Vagina (tissue), 2 donors: ENCODE measurements around the gene ZBTB38. TPM values are rescaled to one million over a fixed set of nuclear protein-coding genes. Genes with fewer than 3 reads are reported as not detected.

Source experiments
- DNase-seq, 2 donors: peaks; one replicate each; pipeline ENCODE4 v3.0.0-alpha.2; 2017; ENCODE audit errors: extremely low spot score in 2 of 2
- H3K27ac ChIP-seq: fragments of 200-600 bp; sonication (generic); one replicate; pipeline ENCODE4 v1.5.1; 2019
- H3K27me3 ChIP-seq: fragments of 200-600 bp; sonication (generic); one replicate; pipeline ENCODE4 v1.5.1; 2019
- H3K36me3 ChIP-seq, 2 donors: fragments of 200-600 bp; sonication (generic); one replicate each; pipeline ENCODE4 v1.5.1; 2017 to 2019
- H3K4me1 ChIP-seq: fragments of 200-600 bp; sonication (generic); one replicate; pipeline ENCODE4 v1.5.1; 2019
- H3K4me3 ChIP-seq, 2 donors: fragments of 200-600 bp; sonication (generic); 1 replicate in 1 of 2; 2 replicates in 1 of 2; pipeline ENCODE4 v1.5.1; 2016 to 2019
- H3K9me3 ChIP-seq: fragments of 200-600 bp; sonication (generic); one replicate; pipeline ENCODE4 v1.5.1; 2019
- POLR2A ChIP-seq, 2 donors: fragments of 450-650 bp; IDR thresholded peaks; one replicate each; pipeline ENCODE4 v1.6.1; 2017; ENCODE audit warnings: antibody characterized with exemption in 2 of 2, mild to moderate bottlenecking in 2 of 2, moderate library complexity in 2 of 2
- POLR2AphosphoS5 ChIP-seq, 2 donors: sonication (generic); formaldehyde crosslinking; IDR thresholded peaks; one replicate each; pipeline ENCODE4 v1.9.0; 2017; ENCODE audit warnings: antibody characterized with exemption in 2 of 2, mild to moderate bottlenecking in 2 of 2, low read depth in 1 of 2; ENCODE audit not compliant: insufficient read depth in 1 of 2
- intact Hi-C: fragments of 100-400 bp; cut with DNase I; formaldehyde crosslinking; loops from one replicate; pipeline ENCODE4 v1.15.1; 2023
- total RNA-seq: library from RNA; depleted of rRNA; stranded (reverse); fragments of >200 nt; gene quantifications from one replicate; pipeline ENCODE4 v1.2.3, GENCODE V29; 2016
- TF ChIP-seq, protein P1 (sequence below), 3 experiments: fragments of 450-650 bp in 2 of 3; fragments of 200-600 bp in 1 of 3; sonication (generic) in 1 of 3; IDR thresholded peaks; one replicate each; pipeline ENCODE4 v1.5.1; 2017 to 2019; ENCODE audit warnings: antibody characterized with exemption in 3 of 3, mild to moderate bottlenecking in 2 of 3, moderate library complexity in 2 of 3

The ZBTB38 gene
- total RNA-seq, 1 donor from 2014 or later, result 88.6 TPM

DNA sequence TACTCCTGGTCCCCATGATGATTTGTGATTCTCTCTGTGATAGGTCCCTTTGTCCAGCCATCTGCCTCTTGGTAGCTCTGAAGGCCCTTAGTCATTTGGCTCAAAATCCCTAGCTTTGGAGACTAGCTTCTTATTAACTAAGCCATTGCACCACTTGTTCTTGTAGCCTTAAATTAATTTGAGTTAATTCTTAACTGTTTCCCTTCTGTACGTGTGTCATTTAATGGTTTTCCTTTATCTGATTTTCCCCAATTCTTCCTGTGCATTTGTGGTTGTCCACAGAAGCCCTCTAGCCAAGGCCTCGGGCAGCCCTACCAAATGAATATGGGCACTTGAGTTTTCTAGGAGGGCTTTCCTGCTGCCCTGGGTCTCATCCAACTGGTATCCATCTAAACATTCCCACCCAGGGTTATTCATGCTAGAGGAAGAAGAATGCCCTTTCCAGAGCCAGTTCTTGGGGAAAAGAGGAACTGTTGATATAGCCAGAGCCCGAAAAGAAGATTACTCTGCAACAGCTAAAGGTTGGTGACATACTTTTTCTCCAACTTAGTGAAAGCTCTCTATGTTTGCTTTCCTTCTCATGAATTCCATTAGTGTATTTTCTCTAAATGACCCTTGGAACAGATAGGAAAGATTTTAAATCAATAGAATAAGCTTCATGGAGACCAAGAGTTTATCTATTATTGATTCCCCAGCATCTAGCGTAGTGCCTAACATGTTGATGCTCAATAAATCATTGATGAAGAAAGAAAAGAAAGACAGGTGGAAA lies 44.2 kb upstream of the ZBTB38 start:
- Histone ChIP-seq H3K27ac (no peak overlapping the region), H3K9me3 (no peaks in the 10 kb centered on the region), H3K4me1 (no peaks in the 10 kb centered on the region), H3K4me3 (no peak overlapping the region), H3K36me3 (no peaks in the 10 kb centered on the region), H3K27me3 (no peaks in the 10 kb centered on the region)
- TF ChIP-seq, protein P1, sequence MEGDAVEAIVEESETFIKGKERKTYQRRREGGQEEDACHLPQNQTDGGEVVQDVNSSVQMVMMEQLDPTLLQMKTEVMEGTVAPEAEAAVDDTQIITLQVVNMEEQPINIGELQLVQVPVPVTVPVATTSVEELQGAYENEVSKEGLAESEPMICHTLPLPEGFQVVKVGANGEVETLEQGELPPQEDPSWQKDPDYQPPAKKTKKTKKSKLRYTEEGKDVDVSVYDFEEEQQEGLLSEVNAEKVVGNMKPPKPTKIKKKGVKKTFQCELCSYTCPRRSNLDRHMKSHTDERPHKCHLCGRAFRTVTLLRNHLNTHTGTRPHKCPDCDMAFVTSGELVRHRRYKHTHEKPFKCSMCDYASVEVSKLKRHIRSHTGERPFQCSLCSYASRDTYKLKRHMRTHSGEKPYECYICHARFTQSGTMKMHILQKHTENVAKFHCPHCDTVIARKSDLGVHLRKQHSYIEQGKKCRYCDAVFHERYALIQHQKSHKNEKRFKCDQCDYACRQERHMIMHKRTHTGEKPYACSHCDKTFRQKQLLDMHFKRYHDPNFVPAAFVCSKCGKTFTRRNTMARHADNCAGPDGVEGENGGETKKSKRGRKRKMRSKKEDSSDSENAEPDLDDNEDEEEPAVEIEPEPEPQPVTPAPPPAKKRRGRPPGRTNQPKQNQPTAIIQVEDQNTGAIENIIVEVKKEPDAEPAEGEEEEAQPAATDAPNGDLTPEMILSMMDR (IDR thresholded peaks at IDR 0.05), result no peak
- TF ChIP-seq POLR2A (IDR thresholded peaks at IDR 0.05) (no peak), POLR2AphosphoS5 (IDR thresholded peaks at IDR 0.05; ENCODE audit: insufficient read depth in 1 of 2, low read depth in 1 of 2) (no peak)
- intact Hi-C loops, result no loop called here
- DNase-seq, result no peak

DNA sequence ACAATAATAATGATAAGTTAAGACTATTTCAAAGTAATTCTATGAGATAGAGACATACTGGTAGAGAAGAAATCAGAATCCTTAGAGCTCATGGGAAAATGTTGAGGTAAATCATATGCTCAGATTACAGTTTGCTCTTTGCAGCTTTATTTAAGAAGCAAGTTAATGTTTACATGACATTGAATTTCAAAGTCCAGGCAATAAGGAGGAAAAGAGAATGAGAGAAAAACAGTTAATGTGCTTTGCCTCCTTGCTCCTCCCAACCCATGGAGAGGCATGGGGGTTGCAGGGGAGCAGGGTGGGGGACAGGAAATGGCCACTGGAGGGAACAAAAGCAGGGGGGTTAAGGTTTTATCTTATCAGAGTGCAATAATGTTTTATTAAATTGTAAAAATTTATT lies 42.2 kb upstream of the ZBTB38 start:
- TF ChIP-seq POLR2A (IDR thresholded peaks at IDR 0.05), result no peak
- H3K36me3 ChIP-seq, result no peaks in the 10 kb centered on the region
- no peak overlapping the region for H3K27ac ChIP-seq
- DNase-seq, result no peak
- H3K9me3 ChIP-seq, result no peaks in the 10 kb centered on the region
- intact Hi-C loops, result no loop called here
- H3K27me3 ChIP-seq, result no peaks in the 10 kb centered on the region
- H3K4me3 ChIP-seq, result no peak overlapping the region
- no peaks in the 10 kb centered on the region for H3K4me1 ChIP-seq

DNA sequence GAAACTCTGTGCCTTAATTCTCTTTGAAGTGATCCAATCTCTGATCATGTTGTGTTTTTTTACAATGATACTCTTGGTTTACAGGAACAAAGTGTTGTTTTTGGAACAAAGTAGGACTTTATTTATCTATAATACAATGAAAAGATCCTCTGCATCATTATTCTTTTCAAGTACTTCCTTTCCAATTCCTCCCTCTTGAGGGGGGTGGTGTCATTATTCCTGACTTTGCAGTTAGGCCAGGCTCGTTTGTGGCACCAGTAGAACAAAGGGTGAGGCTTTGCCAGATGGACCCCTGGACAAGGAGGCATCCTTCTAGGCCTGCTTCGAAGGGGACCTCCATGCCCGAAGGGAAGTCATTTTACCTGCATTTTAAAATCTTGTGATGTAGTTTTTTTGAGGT lies 41.7 kb upstream of the ZBTB38 start:
- intact Hi-C loops, result no loop called here
- H3K4me3 ChIP-seq, result no peak overlapping the region
- H3K4me1 ChIP-seq, result no peaks in the 10 kb centered on the region
- no peaks in the 10 kb centered on the region for H3K36me3 ChIP-seq
- TF ChIP-seq POLR2A (IDR thresholded peaks at IDR 0.05) (no peak), POLR2AphosphoS5 (IDR thresholded peaks at IDR 0.05; ENCODE audit: insufficient read depth in 1 of 2, low read depth in 1 of 2) (no peak)
- TF ChIP-seq, protein P1 (IDR thresholded peaks at IDR 0.05), result no peak
- no peaks in the 10 kb centered on the region for H3K27me3 ChIP-seq
- H3K27ac ChIP-seq, result no peak overlapping the region
- no peak for DNase-seq
- no peaks in the 10 kb centered on the region for H3K9me3 ChIP-seq

DNA sequence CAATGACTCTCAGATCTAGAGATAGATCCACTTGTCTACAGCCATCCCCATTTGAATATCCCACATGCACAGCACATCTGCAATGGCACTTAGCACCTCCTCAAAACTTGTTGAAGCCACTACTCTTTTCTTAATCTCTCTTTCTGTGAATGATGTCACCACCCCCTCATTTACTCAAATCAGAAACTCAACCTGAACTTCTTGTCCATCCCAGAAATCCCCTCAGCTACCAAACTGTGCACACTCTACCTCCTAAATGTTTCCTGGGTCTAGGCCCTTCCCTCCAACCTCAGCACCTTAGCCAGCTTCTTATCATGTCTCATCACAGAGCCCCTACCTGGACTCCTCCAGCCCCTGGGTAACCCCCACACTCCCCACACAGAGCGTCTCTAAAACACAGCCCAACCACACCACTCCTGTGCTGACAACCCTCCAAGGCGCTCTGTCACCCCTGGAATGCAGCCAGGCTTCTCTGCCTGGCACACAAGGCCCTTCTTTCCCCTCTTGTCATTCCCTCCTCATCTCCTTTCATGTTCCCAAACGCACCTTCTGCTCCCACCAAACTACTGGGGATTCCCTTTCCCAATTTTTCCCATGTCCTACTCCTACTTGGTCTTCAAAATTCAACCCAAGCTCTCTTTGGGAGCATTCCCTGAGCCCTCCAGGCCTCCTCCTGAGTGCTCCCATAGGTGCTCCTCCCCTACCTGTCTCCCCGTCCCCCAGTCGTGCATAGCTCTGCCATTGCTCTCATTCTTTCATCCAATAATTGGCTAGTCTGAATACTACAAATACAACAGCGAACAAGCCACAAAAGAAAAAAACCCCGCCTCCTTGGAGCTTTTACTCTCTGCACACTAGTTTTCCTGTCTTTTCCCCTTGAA lies 39.8 kb upstream of the ZBTB38 start:
- no peak for DNase-seq
- no peaks in the 10 kb centered on the region for H3K36me3 ChIP-seq
- H3K27ac ChIP-seq, result no peak overlapping the region
- TF ChIP-seq, protein P1 (IDR thresholded peaks at IDR 0.05), result no peak
- TF ChIP-seq POLR2A (IDR thresholded peaks at IDR 0.05) (no peak), POLR2AphosphoS5 (IDR thresholded peaks at IDR 0.05; ENCODE audit: insufficient read depth in 1 of 2, low read depth in 1 of 2) (no peak)
- intact Hi-C loops, result no loop called here
- no peaks in the 10 kb centered on the region for H3K9me3 ChIP-seq
- no peak overlapping the region for H3K4me3 ChIP-seq
- no peaks in the 10 kb centered on the region for H3K27me3 ChIP-seq
- no peaks in the 10 kb centered on the region for H3K4me1 ChIP-seq

DNA sequence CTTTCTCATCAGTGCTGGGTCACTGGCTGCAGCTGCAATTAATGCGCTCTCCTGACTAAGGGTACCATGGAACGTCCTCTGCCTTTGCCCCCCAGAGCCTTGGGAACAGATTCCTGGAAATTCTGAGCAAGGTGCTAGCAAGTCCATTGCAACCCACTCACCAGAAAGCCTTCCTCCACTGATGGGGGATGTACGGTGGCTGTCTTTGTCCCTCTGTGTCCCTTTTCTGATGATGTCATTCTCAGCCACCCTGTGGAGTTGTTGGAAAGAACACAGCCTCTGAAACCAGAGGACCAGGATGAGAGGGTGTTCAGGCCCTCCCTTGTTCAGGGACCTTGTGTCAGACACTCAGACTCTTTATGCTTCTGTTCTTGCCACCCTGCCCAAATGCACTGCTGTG lies 38.1 kb upstream of the ZBTB38 start:
- H3K27ac ChIP-seq, result no peak overlapping the region
- intact Hi-C loops, result no loop called here

More for the DNA sequence above, 38.1 kb upstream of the ZBTB38 start:
- H3K27me3 ChIP-seq, result no peaks in the 10 kb centered on the region
- no peaks in the 10 kb centered on the region for H3K9me3 ChIP-seq
- H3K36me3 ChIP-seq, result no peaks in the 10 kb centered on the region
- H3K4me3 ChIP-seq, result no peak overlapping the region
- DNase-seq, result peak in 1 of 2 donors; percentile 64
- TF ChIP-seq POLR2AphosphoS5 (IDR thresholded peaks at IDR 0.05; ENCODE audit: insufficient read depth in 1 of 2, low read depth in 1 of 2), result no peak
- TF ChIP-seq, protein P1 (IDR thresholded peaks at IDR 0.05), result no peak
- TF ChIP-seq POLR2A (IDR thresholded peaks at IDR 0.05), result no peak
- no peaks in the 10 kb centered on the region for H3K4me1 ChIP-seq
